Lower leg skin (tissue), 4 donors: Measurements from ENCODE around the gene RPS3A. TPM values are rescaled to one million over a fixed set of nuclear protein-coding genes. Genes with fewer than 3 reads are reported as not detected.

ENCODE experiments used
- DNase-seq, 2 donors: peaks; one replicate each; pipeline ENCODE4 v3.0.0-alpha.2; 2019; ENCODE audit warnings: low spot score in 2 of 2
- H3K4me3 ChIP-seq: fragments of 200-600 bp; sonication (generic); 2 replicates; pipeline ENCODE4 v1.5.1; 2017; ENCODE audit warnings: mild to moderate bottlenecking, low read depth; ENCODE audit not compliant: poor library complexity, severe bottlenecking
- POLR2A ChIP-seq, 2 donors: fragments of 450-650 bp; IDR thresholded peaks; one replicate each; pipeline ENCODE4 v1.6.1; 2016 to 2017; ENCODE audit warnings: antibody characterized with exemption in 2 of 2, mild to moderate bottlenecking in 1 of 2, moderate library complexity in 1 of 2
- WGBS, 2 donors: methylation state at CpG; one replicate each; pipeline ENCODE4 v1.1.5; 2018; 5-methylcytosine and 5-hydroxymethylcytosine counted together
- intact Hi-C: fragments of 100-400 bp; cut with DNase I; formaldehyde crosslinking; loops from one replicate; pipeline ENCODE4 v1.15.0; 2023; ENCODE audit warnings: low total_unique reads
- total RNA-seq, 4 donors: library from RNA; depleted of rRNA; stranded (reverse); fragments of >200 nt; gene quantifications; one replicate each; pipeline ENCODE4 v1.1.0, GENCODE V29; 2016
- TF ChIP-seq, protein P1 (sequence below), 3 donors: fragments of 450-650 bp; IDR thresholded peaks; one replicate each; pipeline ENCODE4 v1.5.1; 2016; ENCODE audit warnings: antibody characterized with exemption in 3 of 3, mild to moderate bottlenecking in 3 of 3, moderate library complexity in 2 of 3

Gene RPS3A
- total RNA-seq, 4 donors from 2014 or later, result 2,776 to 4,436 (median 3,829) TPM

DNA sequence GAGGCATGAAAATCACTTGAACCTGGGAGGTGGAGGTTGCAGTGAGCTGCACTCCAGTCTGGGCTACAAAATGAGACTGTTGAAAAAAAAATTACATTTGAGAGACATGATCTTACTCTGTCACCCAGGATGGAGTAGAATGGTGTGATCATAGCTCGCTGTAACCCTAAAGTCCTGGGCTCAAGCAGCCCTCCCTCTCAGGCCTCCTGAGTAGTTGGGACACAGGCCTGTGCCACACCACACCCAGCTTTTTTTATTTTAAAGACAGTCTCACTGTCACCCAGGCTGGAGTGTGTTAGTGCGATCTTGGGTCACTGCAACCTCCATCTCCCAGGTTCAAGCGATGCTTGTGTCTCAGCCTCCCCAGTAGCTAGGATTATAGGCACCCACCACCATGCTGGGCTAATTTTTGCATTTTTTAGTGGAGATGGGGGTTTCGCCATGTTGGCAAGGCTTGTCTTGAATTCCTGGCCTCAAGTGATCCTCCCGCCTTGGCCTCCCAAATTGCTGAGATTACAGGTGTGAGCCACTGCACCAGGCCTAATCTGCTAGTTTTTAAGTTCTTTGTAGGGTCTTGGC lies 6.1 kb downstream of the RPS3A start:
- TF ChIP-seq, protein P1, sequence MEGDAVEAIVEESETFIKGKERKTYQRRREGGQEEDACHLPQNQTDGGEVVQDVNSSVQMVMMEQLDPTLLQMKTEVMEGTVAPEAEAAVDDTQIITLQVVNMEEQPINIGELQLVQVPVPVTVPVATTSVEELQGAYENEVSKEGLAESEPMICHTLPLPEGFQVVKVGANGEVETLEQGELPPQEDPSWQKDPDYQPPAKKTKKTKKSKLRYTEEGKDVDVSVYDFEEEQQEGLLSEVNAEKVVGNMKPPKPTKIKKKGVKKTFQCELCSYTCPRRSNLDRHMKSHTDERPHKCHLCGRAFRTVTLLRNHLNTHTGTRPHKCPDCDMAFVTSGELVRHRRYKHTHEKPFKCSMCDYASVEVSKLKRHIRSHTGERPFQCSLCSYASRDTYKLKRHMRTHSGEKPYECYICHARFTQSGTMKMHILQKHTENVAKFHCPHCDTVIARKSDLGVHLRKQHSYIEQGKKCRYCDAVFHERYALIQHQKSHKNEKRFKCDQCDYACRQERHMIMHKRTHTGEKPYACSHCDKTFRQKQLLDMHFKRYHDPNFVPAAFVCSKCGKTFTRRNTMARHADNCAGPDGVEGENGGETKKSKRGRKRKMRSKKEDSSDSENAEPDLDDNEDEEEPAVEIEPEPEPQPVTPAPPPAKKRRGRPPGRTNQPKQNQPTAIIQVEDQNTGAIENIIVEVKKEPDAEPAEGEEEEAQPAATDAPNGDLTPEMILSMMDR (IDR thresholded peaks at IDR 0.05), result no peak
- TF ChIP-seq POLR2A (IDR thresholded peaks at IDR 0.05), result no peak
- no peak overlapping the region for H3K4me3 ChIP-seq
- intact Hi-C loops, result no loop called here
- DNase-seq, result no peak
- 95 to 96% methylated on average over 5 of the region's 5 CpGs for WGBS, 2 donors

DNA sequence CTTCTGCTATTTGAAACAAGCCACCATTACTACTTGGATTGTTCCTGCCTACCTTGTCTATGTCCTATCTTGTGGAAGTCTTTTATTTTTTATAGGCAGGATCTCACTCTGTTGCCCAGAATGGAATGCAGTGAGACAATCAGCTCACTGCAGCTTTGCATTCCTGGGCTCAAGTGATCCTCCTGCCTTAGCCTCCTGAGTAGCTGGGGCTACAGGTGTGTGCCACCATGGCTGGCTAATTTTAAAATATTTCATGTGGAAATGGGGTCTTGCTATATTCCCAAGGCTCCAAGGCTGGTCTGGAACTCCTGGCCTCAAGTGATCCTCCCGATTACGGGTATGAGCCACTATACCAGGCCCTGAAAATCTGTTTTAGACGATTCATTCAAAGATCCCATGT lies 7.6 kb downstream of the RPS3A start:
- 96 to 100% methylated on average over 3 of the region's 3 CpGs for WGBS, 2 donors
- H3K4me3 ChIP-seq, result no peak overlapping the region
- no peak for DNase-seq
- intact Hi-C loops, result no loop called here
- TF ChIP-seq, protein P1 (IDR thresholded peaks at IDR 0.05), result no peak
- TF ChIP-seq POLR2A (IDR thresholded peaks at IDR 0.05), result no peak

- no peak for DNase-seq
- intact Hi-C loops, result no loop called here
- 95 to 100% methylated on average over 3 of the region's 3 CpGs for WGBS, 2 donors
Observed at GRCh38 chr4:151110236-151110635, 10.8 kb downstream of the RPS3A start.

DNA sequence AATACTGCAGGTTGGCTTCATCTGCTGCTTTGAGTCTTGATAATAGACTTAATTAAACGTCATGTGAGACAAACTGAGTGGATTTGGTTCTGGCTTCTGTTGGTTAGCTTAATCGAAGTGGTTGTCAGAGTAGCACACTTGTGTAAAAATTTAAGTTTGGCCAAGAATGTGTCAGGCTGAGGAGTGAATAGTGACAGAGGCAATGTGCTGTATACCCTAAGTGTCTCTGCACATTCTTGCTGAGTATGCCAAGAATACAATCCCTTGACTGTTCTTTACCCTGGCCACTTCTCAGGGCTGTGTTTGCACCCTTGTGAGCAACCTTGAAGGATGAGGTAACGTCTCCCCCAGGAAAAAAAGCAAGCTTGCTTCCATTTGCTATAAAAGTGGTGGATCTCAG lies 14.9 kb downstream of the RPS3A start:
- no peak for DNase-seq
- TF ChIP-seq POLR2A (IDR thresholded peaks at IDR 0.05), result no peak
- TF ChIP-seq, protein P1 (IDR thresholded peaks at IDR 0.05), result no peak
- intact Hi-C loops, result no loop called here
- no peak overlapping the region for H3K4me3 ChIP-seq
- 73 to 75% methylated on average over 3 of the region's 3 CpGs for WGBS, 2 donors

More at GRCh38 chr4:151110236-151110635, 10.8 kb downstream of the RPS3A start:
- no peak overlapping the region for H3K4me3 ChIP-seq
- TF ChIP-seq POLR2A (IDR thresholded peaks at IDR 0.05), result no peak
- TF ChIP-seq, protein P1 (IDR thresholded peaks at IDR 0.05), result no peak

DNA sequence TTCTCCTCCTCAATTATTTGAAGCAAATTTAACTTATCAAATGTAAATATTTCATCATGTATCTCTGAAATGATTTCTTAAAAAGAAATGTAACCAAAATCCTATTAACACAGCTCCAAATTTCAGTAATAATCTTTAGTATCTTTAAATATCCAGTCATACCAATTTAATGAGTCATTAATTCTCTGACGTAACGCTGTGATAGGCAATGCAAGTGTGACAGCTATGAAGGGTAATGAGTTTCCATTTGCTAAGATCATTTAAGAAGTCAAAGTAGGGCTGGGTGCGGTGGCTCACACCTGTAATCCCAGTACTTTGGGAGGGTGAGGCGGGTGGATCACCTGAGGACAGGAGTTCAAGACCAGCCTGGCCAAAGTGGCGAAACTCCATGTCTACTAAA lies 15.6 kb downstream of the RPS3A start:
- no peak for DNase-seq
- intact Hi-C loops, result no loop called here
- 77 to 80% methylated on average over 5 of the region's 5 CpGs for WGBS, 2 donors
- H3K4me3 ChIP-seq, result no peak overlapping the region
- TF ChIP-seq, protein P1 (IDR thresholded peaks at IDR 0.05), result no peak
- TF ChIP-seq POLR2A (IDR thresholded peaks at IDR 0.05), result no peak
